C4-2B (cell line): ENCODE results near the gene TENT5A.

Experiments
- ZFX ChIP-seq: fragments of 450-650 bp; IDR thresholded peaks from 2 replicates; pipeline ENCODE4 v1.6.1; 2017
- TF ChIP-seq, protein P1 (sequence below): fragments of 450-650 bp; conservative IDR thresholded peaks from 2 replicates; pipeline ENCODE4 v1.5.1; 2017; ENCODE audit warnings: mild to moderate bottlenecking

GRCh38 chr6:81700414-81700813 is 52.1 kb downstream of the TENT5A start:
- TF ChIP-seq, protein P1, sequence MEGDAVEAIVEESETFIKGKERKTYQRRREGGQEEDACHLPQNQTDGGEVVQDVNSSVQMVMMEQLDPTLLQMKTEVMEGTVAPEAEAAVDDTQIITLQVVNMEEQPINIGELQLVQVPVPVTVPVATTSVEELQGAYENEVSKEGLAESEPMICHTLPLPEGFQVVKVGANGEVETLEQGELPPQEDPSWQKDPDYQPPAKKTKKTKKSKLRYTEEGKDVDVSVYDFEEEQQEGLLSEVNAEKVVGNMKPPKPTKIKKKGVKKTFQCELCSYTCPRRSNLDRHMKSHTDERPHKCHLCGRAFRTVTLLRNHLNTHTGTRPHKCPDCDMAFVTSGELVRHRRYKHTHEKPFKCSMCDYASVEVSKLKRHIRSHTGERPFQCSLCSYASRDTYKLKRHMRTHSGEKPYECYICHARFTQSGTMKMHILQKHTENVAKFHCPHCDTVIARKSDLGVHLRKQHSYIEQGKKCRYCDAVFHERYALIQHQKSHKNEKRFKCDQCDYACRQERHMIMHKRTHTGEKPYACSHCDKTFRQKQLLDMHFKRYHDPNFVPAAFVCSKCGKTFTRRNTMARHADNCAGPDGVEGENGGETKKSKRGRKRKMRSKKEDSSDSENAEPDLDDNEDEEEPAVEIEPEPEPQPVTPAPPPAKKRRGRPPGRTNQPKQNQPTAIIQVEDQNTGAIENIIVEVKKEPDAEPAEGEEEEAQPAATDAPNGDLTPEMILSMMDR, result no peak
- no peak for TF ChIP-seq ZFX
